ENCODE results near the gene LMTK3.

Gene LMTK3

DNA sequence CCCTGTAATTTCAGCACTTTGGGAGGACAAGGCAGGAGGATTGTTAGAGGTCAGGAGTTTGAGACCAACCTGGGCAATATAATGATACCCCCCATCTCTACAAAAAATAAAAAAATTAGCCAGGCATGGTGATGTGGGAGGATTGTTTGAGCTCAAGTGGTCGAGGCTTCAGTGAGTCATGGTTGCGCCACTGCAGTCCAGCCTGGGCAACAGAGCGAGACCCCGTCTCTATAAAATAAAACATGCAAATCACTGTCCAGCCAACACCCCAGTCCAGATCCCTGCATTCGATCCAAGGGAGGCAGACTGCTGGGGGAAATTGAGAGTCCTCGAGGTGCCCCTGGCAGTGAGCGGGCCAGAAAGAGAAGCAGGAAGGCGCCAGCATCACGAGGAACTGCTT is 35.5 kb downstream of the LMTK3 start:
- Histone ChIP-seq H3K27me3 (no peaks in the 10 kb centered on the region), H3K27ac (no peak overlapping the region), H3K9me3 (no peaks in the 10 kb centered on the region), H3K4me1 (peaks cover 0 to 29% (median 12%) of the 10 kb centered on the region in 4 donors), H3K4me3 (no peak overlapping the region), H3K36me3 (peaks cover 48 to 82% (median 76%) of the 10 kb centered on the region in 3 donors)
- intact Hi-C loops (cut with DNase I; ENCODE audit: low total_unique reads) = no loop called here
- DNase-seq = no peak
- no peak for TF ChIP-seq CTCF (IDR thresholded peaks at IDR 0.05)

DNA sequence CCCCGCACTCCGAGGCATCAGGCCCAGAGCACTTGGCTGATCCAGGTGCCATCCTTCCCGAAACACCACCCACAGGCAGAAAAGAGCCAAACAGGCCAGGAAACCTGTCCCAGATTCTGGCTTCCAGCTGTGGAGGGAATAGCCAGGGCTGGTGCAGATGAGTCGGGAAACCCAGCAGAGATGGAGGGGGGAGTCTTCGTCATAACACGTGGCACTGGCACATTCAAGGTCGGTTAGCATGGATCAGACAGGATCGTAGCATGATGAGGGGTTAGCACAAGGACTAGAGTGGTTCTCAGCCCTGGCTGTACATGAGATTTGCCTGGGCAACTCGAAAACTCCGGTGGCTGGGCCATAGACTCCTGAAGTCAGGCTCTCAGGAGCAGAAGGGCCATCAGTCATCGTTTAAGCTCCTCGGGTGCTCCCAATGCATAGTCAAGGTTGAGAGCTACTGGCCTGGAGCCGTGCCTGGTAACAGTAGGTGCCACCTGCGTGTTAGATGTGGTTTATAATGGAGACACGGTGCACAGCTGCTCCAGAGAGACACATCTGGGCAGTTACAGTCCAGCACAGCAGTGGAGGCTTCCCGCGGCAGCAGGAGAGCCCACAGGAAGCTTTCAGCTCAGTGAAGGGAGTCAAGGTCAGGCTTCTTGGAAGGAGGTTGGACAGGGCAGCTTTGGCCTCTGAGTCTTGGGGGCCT is 36.1 kb downstream of the LMTK3 start:
- H3K4me3 ChIP-seq = no peak overlapping the region
- peaks cover 54 to 88% (median 82%) of the 10 kb centered on the region in 3 donors for H3K36me3 ChIP-seq
- no peak overlapping the region for H3K27ac ChIP-seq
- no peak for DNase-seq
- H3K9me3 ChIP-seq = no peaks in the 10 kb centered on the region
- H3K27me3 ChIP-seq = no peaks in the 10 kb centered on the region
- H3K4me1 ChIP-seq = peaks cover 0 to 30% (median 13%) of the 10 kb centered on the region in 4 donors
- no peak for TF ChIP-seq CTCF (IDR thresholded peaks at IDR 0.05)
- intact Hi-C loops (cut with DNase I; ENCODE audit: low total_unique reads) = no loop called here

DNA sequence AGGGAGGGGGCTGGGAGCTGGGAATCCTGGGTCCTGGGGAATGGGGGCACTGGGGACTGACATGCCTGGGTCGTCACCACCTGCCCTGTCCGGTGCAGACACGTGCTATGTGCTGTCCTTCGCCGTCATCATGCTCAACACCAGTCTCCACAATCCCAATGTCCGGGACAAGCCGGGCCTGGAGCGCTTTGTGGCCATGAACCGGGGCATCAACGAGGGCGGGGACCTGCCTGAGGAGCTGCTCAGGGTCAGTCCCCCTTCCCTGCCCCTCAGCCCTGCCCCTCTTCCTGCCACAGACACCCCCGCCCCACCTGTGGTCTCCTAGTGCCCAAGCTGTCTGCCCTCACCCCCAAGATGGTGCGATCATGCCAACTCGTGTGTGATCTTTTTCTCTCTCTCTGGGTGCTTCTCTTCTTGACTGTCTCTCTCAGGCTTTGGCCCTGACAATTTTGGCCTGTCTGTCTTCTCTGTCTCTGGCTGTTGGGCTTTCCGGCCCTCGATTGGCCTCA is 37.5 kb downstream of the LMTK3 start:
- H3K27ac ChIP-seq = no peak overlapping the region
- H3K4me3 ChIP-seq = no peak overlapping the region
- H3K27me3 ChIP-seq = no peaks in the 10 kb centered on the region
- H3K4me1 ChIP-seq = peaks cover 0 to 36% (median 16%) of the 10 kb centered on the region in 4 donors
- intact Hi-C loops (cut with DNase I; ENCODE audit: low total_unique reads) = no loop called here
- no peak for TF ChIP-seq CTCF (IDR thresholded peaks at IDR 0.05)
- peaks cover 54 to 90% (median 88%) of the 10 kb centered on the region in 3 donors for H3K36me3 ChIP-seq
- no peaks in the 10 kb centered on the region for H3K9me3 ChIP-seq
- DNase-seq = no peak

- no peaks in the 10 kb centered on the region for H3K9me3 ChIP-seq
- intact Hi-C loops (cut with DNase I; ENCODE audit: low total_unique reads) = no loop called here
- no peak for DNase-seq
- H3K27me3 ChIP-seq = no peaks in the 10 kb centered on the region
- no peak for TF ChIP-seq CTCF (IDR thresholded peaks at IDR 0.05)
- peaks cover 0 to 37% (median 16%) of the 10 kb centered on the region in 4 donors for H3K4me1 ChIP-seq
- H3K36me3 ChIP-seq = peaks cover 54 to 84% (median 82%) of the 10 kb centered on the region in 3 donors
- no peak overlapping the region for H3K27ac ChIP-seq
- H3K4me3 ChIP-seq = no peak overlapping the region
Observed at GRCh38 chr19:48473161-48473966, 38.3 kb downstream of the LMTK3 start.

DNA sequence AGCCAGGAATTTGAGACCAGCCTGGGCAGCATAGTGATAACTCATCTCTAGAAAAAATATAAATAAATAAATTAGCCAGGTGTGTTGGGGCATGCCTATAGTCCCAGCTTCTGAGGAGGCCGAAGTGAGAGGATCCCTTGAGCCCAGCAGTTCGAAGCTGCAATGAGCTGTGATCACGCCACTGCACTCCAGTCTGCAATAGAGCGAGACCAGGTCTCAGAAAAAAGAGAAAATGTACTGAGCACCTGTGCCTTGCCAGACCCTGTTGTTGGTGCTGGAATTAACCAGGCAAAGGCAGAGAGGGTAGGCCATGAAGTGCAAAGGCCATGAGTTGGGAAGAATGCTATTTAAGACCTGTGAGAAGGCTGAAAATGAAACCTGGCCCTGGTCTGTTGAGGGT is 39.8 kb downstream of the LMTK3 start:
- Histone ChIP-seq H3K27me3 (no peaks in the 10 kb centered on the region), H3K9me3 (no peaks in the 10 kb centered on the region), H3K27ac (no peak overlapping the region), H3K4me3 (no peak overlapping the region), H3K36me3 (peaks cover 54 to 69% (median 67%) of the 10 kb centered on the region in 3 donors), H3K4me1 (peaks cover 0 to 41% (median 19%) of the 10 kb centered on the region in 4 donors)
- intact Hi-C loops (cut with DNase I; ENCODE audit: low total_unique reads) = no loop called here
- no peak for DNase-seq
- TF ChIP-seq CTCF (IDR thresholded peaks at IDR 0.05) = no peak

All from tibial artery (tissue), 4 donors.